HFF-Myc (cell line): ENCODE results near the gene CXXC5.
A peak's percentile ranks its signal among the peaks of the same experiment; 100 is the strongest.

Source experiments
- DNase-seq: peaks from one replicate; pipeline ENCODE4 v3.0.0-alpha.2; 2011; ENCODE audit warnings: low read depth; ENCODE audit errors: extremely low read depth
- H3K4me3 ChIP-seq: replicated peaks from 2 replicates; pipeline ENCODE4 v1.5.1; 2011; ENCODE audit warnings: low read depth, mild to moderate bottlenecking, control low read depth, low read length
- TF ChIP-seq, protein P1 (sequence below): IDR thresholded peaks from 2 replicates; pipeline ENCODE4 v1.5.1; 2012; ENCODE audit warnings: mild to moderate bottlenecking, low read depth, low read length, control low read depth; ENCODE audit errors: missing control alignments

Gene CXXC5

DNA sequence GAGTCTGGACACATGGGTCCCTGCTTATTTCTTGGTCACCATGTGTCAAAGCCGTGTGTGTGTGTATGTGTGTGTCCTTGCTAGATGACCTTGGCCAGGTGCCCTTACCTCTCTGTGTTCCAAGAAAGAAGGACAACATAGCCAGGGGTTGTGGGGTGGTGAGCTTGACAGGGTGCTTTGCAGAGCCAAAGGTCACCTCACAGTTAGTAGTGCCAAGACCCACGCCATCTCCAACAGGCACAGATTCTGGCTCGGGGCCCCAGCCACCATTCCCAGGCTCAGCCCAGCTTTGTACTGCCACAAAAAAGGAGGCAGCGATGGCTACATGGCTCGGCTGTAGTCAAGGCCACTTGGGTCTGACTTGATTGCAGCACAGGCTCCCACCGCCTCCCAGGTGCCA lies 39.5 kb downstream of the CXXC5 start:
- DNase-seq, result no peak
- H3K4me3 ChIP-seq, result no peak overlapping the region
- TF ChIP-seq, protein P1, sequence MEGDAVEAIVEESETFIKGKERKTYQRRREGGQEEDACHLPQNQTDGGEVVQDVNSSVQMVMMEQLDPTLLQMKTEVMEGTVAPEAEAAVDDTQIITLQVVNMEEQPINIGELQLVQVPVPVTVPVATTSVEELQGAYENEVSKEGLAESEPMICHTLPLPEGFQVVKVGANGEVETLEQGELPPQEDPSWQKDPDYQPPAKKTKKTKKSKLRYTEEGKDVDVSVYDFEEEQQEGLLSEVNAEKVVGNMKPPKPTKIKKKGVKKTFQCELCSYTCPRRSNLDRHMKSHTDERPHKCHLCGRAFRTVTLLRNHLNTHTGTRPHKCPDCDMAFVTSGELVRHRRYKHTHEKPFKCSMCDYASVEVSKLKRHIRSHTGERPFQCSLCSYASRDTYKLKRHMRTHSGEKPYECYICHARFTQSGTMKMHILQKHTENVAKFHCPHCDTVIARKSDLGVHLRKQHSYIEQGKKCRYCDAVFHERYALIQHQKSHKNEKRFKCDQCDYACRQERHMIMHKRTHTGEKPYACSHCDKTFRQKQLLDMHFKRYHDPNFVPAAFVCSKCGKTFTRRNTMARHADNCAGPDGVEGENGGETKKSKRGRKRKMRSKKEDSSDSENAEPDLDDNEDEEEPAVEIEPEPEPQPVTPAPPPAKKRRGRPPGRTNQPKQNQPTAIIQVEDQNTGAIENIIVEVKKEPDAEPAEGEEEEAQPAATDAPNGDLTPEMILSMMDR, result no peak

GRCh38 chr5:139688088-139688702 lies 40.0 kb downstream of the CXXC5 start:
- TF ChIP-seq, protein P1, result no peak
- no peak for DNase-seq
- no peak overlapping the region for H3K4me3 ChIP-seq

DNA sequence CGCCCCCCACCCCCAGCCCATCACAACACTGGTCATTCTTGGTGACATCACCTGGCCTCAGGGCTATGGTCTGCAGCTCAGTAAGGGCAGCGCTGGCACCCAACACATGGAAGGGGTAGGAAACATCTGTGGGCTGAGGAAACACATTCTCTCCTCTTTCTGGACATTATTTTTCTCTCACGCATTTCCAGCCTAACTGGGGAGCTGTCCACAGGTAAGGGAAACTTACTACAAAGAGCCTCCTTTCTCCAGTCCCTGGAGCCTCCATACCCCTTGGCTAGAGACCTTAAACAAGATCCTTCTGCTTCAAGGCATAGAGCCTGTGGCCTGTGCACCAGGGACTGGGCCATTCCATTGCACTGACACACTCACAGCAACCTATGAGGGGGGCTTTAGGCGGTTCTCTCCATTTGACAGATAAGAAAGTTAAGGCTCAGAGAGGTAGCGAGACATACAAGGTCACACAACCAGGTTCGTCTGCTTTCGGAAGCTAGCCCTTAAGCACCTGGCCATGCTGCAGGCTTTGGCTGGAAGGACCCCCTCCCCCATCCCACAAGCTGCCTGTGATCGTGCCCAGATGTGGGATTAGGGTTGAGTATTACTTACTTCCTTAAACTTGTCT lies 40.7 kb downstream of the CXXC5 start:
- no peak overlapping the region for H3K4me3 ChIP-seq
- DNase-seq, result no peak
- TF ChIP-seq, protein P1, result no peak

- no peak overlapping the region for H3K4me3 ChIP-seq
- DNase-seq, result no peak
- TF ChIP-seq, protein P1, result no peak
These were observed 41.5 kb downstream of the CXXC5 start for GRCh38 chr5:139689631-139690063.

DNA sequence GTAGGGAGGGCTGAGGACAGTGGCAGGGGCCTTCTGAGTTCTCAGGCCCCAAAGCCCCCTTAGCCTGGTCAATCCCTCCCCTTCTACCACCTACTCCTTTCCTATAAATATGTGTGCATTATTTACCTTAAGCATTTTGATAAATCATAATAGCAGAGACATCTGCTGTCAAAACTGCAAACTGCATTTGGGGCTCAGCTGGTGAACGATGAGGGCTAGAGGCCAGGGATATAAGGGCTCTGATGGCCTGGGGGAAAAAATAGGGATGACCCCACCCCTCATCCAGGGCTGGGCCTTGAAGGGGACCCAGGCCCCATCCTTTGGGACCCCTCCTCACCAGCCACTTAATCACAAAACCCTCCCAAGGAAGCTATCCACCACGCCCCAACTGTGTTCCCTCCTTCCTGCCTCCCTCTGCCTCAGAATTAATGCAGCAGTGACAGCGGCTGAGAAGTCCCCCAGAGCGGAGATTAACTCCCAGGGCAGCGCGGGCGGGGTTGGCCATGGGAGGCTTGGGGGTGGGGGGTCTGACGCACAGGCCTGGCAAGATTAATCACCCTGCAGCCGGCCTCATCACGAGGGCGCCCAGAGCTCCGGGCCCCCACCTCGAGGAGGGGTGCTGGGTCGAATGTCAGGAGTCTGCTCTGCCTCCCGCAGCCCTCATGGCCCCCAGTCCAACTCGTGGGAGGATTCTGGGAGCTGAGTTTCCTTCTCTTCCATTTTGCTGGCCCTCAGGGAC lies 42.1 kb downstream of the CXXC5 start:
- TF ChIP-seq, protein P1, result peak; percentile 46

DNA sequence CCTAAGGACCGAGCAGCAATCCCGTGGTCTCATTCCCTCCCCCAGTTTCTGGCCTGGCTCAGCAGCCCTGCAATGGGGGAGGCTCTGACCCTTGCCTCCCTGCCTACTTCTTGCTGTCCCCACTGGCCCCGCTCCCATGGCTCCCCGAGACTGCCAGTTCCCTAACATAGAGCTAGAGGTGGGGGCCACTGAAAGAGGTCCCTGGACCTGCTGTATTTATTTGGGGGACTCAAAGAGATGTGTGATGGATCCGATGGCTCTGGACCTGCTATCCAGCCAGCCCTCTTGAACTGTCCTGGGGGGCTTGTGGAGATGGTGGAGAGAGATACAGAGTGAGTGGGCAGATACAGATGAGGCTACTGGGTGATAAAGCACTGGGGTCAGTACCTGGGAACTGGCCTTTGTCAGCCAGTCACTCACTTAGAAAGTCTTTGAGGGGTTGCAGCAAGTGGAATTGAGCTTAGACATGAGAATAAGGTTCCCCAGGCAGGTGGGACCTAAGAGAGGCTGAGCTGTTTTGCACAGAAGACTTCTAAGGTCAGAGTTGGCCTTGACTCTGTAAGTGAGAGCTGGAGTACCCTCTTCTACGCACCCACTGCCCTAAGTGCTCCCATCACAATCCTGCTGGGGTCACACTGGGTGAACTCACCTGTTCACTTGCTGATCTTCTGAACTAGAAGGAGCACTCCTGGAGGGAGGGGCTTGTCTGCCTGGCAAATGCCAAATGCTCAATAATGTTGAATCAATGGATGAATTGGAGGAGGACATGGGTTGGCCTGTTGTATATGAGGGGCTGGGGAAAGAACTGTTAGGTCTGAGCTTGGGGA lies 42.9 kb downstream of the CXXC5 start:
- no peak for DNase-seq
- TF ChIP-seq, protein P1, result no peak
- H3K4me3 ChIP-seq, result no peak overlapping the region

More for the DNA sequence above, 42.1 kb downstream of the CXXC5 start:
- no peak overlapping the region for H3K4me3 ChIP-seq
- DNase-seq, result no peak
